Activated CD4-positive, alpha-beta T cell treated with anti-CD3 and anti-CD28 coated beads for 4 hours (primary cell): ENCODE results near the gene PSMD13.

Experiments used
- DNase-seq, 2 donors: peaks; one replicate each; pipeline ENCODE4 v3.0.0-alpha.2; 2020

The PSMD13 gene

DNA sequence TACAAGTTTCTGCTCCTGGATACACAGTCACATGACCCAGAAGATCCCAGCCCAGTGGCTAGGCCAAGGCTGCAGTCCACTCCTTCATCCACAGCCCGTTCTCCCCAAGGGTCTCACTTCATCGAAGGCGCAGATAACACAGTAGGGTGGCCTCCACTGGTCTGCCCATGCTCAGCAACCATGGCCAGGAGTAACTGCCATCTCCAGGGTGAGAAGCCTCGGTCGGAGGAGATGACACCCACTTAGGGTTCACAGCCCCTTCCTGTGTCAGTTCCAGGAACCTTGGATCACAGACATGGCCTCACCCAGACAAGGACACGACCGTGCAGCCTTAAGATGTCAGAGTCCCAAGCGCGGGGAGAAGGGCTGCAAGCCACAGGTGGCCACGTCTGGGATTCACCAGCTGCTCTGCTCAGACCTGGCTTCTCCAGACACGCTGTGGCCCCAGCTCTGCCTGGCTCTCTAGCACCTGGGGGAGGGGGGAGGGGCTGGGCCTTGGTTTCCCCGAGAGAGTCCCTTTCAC is 32.1 kb upstream of the PSMD13 start:
- no peak for DNase-seq

DNA sequence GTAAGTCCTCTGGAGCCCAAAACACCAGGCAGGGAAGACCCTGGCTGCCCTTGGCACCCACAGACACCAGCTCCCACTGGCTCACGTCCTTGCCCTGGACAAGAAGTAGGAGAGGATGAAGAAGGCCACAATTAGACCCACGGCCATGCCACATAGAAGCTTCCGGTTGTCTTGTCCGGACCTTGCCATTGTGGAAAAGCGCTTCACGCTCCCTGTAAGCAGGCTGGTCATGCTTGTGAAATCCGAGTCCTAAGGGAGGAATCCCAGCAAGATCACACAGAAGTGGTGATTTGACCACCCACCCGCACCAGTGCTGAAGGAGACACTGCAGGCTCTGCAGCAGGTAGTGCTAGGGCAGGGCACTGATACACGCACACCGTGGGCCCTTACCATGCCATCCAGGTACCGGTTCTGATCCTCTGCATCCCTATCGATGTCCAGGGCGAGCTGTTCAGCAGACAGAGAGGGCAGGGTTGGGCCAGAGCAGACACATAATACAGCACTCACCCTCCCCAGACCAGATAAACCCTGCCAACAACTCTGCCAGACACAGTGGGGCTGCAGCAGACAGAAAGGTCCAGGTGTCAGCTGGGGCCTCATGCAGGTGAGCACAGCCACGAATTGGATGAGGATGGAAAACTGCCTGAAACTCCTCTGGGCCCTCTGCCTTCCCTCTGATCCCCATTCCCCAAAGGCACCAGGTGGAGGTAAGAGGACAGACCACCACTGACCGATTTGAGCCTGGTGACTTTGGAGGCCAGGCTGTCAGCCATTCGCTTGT is 31.4 kb upstream of the PSMD13 start:
- no peak for DNase-seq

DNA sequence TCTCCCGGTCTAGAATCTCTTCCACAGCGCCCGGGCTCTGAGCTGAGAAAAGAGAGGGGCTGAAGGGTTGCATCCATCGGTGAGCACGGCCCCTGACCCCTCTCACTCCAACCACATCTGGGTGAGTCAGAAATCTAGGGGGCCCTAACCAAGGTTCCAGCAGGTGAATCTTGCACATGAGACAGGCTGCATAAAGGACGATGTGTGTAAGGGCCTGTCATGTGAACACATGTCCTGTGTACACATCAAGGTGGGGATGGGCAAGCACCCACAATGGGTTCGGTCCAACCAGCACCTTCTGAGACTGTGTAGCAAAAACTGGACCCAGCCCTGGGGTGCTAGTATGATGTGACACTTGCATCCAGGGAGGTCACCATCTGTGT is 30.8 kb upstream of the PSMD13 start:
- no peak for DNase-seq

DNA sequence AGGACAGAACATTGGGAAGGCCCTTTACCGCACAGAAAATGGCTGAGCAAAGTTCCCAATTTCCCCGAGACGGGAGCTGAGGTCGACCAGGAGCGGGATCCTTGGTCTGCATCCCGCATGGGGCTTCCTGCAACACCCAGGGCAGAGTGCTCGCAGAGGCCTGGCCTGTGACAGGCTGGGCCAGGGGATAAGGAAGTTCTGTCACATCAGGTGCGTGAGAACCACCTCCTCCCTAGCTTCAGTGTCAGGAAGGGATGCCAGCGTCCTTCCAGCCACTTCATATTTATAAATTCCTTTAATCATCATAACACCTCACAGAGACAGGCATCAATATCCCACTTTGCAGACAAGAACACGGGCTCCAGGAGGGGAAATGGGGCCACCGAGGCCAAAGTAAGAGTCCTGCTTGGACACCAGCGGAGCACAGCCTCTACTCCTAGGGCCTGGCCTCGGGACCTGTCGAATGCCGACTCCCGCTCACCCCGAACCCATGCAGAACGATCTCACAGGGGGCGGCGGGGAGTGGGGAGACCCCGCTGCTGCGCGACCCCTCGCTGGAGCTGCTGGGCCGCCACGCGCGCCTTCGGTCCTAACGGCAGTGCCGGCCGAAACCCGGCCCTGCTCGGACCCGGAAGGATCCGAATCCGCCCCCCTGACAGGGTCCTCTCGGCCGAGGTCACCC is 30.1 kb upstream of the PSMD13 start:
- no peak for DNase-seq

DNA sequence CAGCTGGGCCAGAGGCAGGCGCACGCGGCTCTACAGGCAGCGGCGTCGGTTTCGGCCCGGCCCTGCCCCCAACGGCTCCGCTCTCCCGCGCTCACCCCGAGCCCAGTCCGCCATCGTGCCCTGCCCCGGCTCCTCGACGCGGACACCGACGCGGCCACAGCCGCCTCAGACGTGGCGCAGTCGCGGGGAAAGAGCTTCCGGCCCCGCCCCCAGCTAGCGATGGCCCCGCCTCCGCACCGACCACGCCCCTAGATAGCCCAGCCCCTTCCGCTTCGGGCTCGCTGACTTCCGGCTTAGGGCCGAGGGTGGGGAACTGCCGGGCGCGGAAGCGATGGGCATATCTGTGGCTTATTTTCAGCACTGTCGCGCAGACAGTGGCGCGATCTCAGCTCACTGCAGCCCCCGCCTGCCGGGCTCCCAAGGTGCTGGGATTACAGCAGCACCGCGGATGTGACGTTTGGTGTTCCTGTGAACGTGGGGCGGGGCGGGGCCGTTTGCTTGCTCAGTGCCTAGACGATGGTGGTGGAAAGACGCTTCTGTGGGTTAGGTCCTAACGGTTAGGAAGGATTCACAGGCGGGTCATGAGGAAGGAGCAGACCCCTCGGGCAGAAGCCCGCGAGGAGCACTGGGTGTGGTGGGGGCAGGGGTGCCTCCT is 29.4 kb upstream of the PSMD13 start, which contains the start of the genes BET1L and RIC8A:
Gene BET1L (minus strand): TSS at position 192 of the 655 bp plus-strand sequence. CDS start 78 bp downstream, at position 114.
Gene RIC8A (plus strand): TSS at position 501 of the 655 bp plus-strand sequence. CDS start 1,147 bp downstream, outside the sequence.
- peak; percentile 94 to 98 for DNase-seq

DNA sequence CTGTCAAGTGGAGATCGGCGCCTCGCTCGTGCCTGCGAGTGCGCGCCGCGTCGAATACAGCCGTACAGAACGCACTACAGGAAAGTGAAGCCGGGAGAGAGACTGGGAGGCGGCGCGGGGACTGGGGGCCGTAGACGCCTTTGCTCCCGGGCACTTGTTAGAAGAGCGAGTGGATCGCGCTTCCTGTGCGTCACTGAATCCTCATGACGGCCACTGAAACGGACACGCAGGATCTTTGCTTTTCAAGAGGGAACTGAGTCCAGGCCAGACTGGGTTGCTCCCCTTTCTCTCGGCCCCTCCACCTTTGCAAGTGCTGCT is 29.0 kb upstream of the PSMD13 start:
- no peak for DNase-seq

DNA sequence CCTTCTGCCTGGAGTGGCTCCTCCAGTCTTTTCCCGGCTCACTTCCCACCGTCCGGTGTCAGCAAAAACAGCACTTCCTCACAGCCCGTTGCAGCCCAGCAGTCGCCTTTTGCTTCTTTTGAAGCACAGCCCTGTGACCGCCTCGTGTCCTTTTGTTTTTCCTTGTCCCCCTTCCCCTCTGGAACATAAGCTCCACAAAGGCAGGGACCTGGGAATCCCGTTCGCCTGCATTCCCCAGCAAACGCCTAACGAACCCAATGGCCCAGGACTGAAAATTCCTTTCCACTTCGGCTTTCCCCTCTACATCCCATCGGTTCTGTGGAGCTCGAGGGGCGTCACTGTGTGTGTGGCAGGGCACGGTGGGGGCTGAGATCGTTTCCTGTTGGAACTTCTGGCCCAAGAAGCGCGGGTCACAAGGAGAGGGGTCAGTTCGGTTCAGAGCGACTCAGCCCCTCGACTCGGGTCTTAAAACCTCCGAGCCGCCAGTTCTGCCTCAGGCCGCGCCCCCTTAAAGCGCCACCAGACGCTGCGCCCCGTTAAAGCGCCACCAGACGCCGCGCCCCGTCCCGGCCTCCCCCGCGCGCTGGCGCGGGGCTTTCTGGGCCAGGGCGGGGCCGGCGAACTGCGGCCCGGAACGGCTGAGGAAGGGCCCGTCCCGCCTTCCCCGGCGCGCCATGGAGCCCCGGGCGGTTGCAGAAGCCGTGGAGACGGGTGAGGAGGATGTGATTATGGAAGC is 28.4 kb upstream of the PSMD13 start:
- DNase-seq, result peak; percentile 74 to 77

DNA sequence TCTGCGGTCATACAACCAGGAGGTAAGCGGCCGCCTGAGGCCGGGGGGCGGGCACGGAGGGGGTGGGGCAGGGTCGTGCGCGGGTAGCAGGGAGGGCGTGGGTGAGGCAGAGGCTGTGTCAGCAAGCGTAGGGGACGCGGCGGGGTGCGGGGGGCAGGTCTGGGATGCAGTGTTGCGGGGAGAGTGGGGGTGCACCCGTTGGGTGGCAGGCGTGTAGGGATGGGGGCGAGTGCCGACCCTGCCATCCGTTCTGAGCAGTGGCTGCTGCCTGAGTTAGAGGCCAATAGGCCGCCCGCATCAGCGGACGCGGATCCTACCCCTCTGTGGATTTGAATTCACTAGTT is 27.9 kb upstream of the PSMD13 start:
- peak; percentile 56 to 70 for DNase-seq

DNA sequence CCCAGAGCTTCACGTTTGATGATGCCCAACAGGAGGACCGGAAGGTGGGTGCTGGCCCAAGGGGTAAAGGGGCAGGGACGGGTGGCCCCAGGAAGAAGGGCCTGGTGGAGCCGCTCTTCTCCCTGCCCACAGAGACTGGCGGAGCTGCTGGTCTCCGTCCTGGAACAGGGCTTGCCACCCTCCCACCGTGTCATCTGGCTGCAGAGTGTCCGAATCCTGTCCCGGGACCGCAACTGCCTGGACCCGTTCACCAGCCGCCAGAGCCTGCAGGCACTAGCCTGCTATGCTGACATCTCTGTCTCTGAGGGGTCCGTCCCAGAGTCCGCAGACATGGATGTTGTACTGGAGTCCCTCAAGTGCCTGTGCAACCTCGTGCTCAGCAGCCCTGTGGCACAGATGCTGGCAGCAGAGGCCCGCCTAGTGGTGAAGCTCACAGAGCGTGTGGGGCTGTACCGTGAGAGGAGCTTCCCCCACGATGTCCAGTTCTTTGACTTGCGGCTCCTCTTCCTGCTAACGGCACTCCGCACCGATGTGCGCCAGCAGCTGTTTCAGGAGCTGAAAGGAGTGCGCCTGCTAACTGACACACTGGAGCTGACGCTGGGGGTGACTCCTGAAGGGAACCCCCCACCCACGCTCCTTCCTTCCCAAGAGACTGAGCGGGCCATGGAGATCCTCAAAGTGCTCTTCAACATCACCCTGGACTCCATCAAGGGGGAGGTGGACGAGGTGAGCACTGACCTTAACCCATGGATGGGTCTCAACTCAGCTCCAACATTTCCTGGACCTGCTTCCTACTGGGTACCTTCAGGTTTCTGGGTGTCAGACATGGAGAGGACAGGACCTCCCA is 27.3 kb upstream of the PSMD13 start:
- DNase-seq, result no peak

DNA sequence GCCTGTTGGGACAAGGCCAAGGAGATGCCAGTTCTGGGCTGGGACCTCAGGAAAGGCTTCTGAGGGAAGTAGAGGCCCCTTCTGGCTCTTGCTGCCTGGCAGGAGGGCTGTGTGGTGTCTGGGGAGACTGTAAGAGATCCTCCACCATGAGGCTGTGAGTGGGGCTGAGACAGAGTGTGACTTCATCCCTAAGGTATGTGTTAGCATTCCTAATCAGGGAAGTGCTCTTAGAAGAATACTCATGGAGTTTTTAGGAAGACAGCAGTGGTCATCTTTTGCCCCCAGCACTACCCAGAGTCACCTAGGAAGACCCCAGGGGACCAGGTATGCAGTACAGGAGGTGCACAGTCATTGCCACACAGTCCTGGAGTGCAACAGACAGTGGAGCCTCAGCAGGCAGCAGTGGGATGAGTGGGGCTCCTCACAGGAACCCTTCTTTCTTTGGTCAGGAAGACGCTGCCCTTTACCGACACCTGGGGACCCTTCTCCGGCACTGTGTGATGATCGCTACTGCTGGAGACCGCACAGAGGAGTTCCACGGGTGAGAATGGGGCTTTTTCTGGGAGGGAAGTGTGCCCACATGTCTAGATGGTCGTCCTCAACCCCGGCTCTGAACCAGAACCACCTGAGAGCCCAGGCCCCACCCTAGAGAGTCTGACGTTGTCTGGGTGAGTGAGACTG is 26.5 kb upstream of the PSMD13 start:
- DNase-seq, result no peak

DNA sequence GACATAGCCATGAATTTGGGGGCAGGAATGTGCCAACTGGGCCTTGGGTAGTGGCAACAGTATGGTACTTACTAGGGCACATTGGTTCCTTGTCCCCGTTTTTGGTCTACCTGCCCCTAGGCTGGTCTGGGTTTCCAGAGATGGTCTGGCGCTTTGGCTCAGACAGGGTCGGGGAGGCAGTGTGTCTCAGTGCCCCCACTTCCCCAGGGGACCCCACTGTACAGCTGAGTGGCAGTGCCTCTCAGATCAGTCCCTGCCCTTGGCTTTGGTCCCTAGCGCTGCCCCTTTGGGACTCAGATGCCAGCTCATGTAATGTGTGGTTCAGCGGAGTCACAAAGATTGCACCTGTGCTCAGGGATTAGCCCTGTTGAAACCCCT is 26.0 kb upstream of the PSMD13 start:
- DNase-seq, result no peak

DNA sequence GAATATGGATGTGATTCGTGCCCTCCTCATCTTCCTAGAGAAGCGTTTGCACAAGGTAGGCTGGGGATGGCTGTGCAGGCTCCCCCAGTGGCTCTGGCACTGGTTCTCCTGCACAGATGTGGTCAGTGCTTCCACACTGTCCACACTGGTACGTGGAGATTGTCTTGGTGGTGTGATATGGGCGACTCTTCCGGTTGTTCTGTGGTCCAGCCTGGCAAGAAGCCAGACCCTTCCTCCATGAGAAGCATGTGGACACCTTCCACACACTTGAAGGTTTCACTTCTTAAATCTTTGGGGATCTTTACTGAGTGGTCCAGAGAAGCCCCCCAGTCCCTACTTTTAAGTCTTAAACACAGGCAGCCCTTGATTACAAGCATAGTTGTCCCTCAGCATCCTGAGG is 25.5 kb upstream of the PSMD13 start:
- no peak for DNase-seq

DNA sequence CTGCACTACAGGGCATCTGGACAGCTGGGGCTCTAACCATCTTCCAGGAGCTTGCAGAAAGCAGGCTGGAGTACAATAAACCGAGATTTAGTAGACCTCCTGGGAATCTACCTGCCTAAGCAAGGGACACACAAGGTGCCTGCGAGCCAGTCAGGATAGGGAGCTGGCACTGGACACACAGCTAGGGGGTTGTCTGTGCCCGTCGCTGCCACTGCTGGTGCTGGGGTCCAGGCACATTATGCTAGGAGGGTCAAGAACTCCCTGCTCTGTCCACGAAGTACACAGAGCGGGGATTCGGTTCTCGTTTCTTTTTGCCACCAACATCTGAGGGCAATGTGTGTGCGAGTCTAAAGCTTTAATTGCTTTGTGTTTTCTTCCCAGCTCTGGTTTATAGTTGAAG is 25.0 kb upstream of the PSMD13 start:
- no peak for DNase-seq

DNA sequence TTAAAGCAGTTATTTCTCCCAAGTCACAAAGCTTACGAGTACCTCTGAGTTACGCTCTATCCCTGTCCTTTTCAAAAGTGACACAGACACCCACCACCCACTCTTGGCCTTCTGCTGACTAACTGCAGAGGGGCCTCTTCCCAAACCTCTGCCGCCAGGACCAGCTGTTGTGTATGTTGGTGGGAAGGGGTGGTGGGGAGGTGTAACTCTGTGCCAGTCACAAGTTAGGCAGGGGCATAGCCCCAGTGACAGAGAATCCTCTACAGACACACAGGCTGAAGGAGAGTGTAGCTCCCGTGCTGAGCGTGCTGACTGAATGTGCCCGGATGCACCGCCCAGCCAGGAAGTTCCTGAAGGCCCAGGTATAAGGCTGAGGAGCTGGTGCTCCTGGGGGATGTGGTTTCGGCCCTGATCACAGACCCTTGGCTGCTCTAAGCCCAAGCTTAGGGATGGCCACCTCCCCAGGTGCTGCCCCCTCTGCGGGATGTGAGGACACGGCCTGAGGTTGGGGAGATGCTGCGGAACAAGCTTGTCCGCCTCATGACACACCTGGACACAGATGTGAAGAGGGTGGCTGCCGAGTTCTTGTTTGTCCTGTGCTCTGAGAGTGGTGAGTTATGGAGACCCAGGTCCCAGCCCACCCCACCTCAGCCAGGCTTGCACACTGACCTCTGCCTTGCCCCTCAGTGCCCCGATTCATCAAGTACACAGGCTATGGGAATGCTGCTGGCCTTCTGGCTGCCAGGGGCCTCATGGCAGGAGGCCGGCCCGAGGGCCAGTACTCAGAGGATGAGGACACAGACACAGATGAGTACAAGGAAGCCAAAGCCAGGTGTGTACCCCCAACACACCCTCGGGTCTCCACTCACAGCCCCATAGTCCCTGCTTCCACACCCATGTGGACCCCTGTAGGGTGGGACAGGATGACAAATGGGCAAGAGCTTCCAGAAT is 24.4 kb upstream of the PSMD13 start:
- DNase-seq, result no peak

DNA sequence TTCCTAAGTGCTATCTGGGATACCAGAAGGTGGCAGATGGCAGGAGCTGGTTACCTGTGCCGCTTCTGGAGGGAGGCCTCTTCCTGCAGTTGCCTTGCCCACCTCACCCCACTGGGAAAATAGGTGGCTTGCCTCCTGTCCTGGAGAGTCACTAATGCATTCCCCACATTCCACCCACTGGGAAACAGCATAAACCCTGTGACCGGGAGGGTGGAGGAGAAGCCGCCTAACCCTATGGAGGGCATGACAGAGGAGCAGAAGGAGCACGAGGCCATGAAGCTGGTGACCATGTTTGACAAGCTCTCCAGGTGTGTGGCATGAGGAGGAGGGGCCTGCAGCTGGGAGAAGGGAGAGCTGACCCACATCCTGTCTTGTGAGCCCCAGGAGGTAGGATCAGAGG is 23.7 kb upstream of the PSMD13 start:
- no peak for DNase-seq

DNA sequence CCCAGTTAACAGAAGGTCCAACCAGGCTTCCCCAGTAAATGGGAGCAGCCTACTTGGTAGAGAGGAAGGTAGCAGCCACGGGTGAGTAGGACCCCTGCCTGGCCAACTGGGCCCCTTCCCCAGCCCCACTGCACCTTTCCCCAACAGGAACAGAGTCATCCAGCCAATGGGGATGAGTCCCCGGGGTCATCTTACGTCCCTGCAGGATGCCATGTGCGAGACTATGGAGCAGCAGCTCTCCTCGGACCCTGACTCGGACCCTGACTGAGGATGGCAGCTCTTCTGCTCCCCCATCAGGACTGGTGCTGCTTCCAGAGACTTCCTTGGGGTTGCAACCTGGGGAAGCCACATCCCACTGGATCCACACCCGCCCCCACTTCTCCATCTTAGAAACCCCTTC is 22.7 kb upstream of the PSMD13 start:
- no peak for DNase-seq

DNA sequence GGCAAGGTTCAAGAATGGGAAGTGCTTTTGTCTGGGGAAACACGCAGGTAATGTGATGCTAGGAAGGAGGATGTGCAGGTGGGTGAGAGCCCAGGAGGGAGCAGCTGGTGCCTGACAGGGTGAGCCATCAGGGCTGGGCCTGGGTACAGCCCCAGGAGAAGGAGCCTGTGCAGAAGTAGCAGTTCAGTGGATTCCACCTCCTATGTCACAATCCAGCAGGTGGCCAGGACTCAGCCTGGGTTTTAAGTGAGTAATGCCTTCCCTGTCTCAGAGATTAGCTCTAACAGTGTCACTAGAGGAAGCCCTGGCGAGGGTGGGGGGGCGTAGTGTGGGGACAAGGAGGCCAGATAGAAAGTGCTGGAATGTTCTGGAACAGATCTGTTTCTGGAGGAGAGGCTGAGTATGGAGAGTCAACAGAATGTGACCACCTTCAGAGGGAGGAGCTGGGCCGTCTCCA is 21.2 kb upstream of the PSMD13 start:
- DNase-seq, result no peak

DNA sequence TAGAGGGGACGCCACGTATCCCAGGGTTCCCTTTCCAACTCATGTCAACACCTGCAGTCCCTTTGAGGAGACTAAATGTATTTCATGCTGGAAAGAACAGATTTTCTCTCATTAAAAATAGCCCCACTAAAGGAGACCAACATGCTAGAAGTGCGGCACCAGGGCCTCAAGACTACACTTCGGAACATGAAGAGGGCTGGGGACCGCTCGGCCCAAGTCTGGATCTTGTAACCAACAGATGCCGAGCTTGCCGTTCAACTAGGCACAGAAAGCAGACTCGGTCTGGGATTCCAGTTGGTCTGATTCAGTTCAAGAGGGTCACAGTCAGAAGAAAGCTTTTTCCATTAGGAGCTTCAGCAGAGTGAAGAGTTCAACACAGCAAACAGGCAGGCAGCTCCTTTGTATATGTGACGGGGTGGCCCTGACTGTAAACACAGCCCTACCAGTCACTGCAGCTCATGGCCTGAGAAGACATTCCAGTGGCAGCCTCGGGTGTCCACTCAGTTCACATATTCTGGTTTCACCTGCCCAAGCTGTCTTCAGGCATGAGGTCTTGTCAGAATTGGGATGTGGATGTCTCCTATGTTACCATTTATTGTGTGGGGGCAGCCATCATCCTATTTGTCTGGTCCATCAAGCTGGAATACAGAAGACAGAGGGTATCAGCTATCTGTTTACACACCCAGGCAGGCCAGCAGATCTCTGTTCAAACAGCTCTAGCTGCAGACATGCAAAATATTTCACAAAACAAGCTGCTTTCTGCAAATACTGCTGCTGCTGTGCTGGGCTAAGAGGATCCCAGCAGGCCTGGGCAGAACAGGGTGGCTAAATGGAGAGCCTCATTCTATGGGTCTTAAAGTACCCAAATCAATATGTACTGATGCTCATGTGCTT is 20.4 kb upstream of the PSMD13 start:
- no peak for DNase-seq

DNA sequence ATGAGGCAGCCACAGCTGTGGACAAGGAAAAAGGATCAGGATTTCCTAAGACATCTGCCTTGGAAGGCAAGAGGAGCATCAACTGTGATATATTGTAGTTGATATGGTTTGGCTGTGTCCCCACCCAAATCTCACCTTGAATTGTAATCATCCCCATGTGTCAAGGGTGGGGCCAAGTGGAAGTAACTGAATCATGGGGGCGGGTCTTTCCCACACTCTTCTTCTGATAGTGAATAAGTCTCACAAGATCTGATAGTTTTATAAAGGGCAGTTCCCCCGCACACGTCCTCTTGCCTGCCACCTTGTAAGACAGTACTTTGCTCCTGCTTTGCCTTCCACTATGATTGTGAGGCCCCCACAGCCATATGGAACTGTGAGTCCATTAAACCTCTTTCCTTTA is 19.1 kb upstream of the PSMD13 start:
- DNase-seq, result no peak
